SU-DHL-6 (cell line): ENCODE measurements around the gene HPS5.

Experiments used
- H2AFZ ChIP-seq: fragments of 200-600 bp; sonication (generic); 2 replicates; pipeline ENCODE4 v1.6.1; 2014; ENCODE audit warnings: low read depth, mild to moderate bottlenecking, moderate library complexity, mixed read lengths, antibody characterized with exemption, low read length; ENCODE audit not compliant: severe bottlenecking
- H3F3A ChIP-seq: fragments of 200-600 bp; shearing (Covaris generic); 2 replicates; pipeline ENCODE4 v1.6.0; 2016; ENCODE audit warnings: antibody characterized with exemption, mild to moderate bottlenecking; ENCODE audit not compliant: insufficient read depth
- H3K27ac ChIP-seq: fragments of 200-600 bp; sonication (generic); 2 replicates; pipeline ENCODE4 v1.5.1; 2016; ENCODE audit warnings: low read depth, mild to moderate bottlenecking, low read length, moderate library complexity, mixed read lengths
- H3K27me3 ChIP-seq: fragments of 200-600 bp; sonication (generic), shearing (Covaris generic); 2 replicates; pipeline ENCODE4 v1.6.0; 2014; ENCODE audit warnings: mild to moderate bottlenecking, low read length
- H3K36me3 ChIP-seq: fragments of 200-600 bp; sonication (generic); 2 replicates; pipeline ENCODE4 v1.6.1; 2014; ENCODE audit warnings: mild to moderate bottlenecking, low read length, mixed read lengths
- H3K4me2 ChIP-seq: fragments of 300-600, 200-600 bp; shearing (Covaris generic), sonication (generic); 2 replicates; pipeline ENCODE4 v1.6.0; 2014; ENCODE audit warnings: low read length, low read depth, mild to moderate bottlenecking; ENCODE audit not compliant: poor library complexity, severe bottlenecking
- H3K4me3 ChIP-seq: fragments of 200-600 bp; sonication (generic); 2 replicates; pipeline ENCODE4 v1.5.1; 2014; ENCODE audit warnings: antibody characterized with exemption, low read length, mild to moderate bottlenecking, mixed read lengths; ENCODE audit not compliant: insufficient read depth, poor library complexity, severe bottlenecking
- H3K79me2 ChIP-seq: fragments of 200-600 bp; sonication (generic); 2 replicates; pipeline ENCODE4 v1.6.1; 2014; ENCODE audit warnings: mild to moderate bottlenecking, low read length, moderate library complexity; ENCODE audit not compliant: insufficient read depth
- H3K9ac ChIP-seq: fragments of 200-600 bp; sonication (generic); 2 replicates; pipeline ENCODE4 v1.7.0; 2014; ENCODE audit warnings: mild to moderate bottlenecking, low read length
- H3K9me2 ChIP-seq: fragments of 200-600 bp; sonication (generic); replicated peaks from 2 replicates; pipeline ENCODE4 v1.6.1; 2014; ENCODE audit warnings: low read length; ENCODE audit not compliant: insufficient read depth
- H3K9me3 ChIP-seq: fragments of 200-600 bp; sonication (generic); 2 replicates; pipeline ENCODE4 v1.6.1; 2014; ENCODE audit warnings: low read length, mixed read lengths; ENCODE audit not compliant: insufficient read depth
- H4K20me1 ChIP-seq: fragments of 200-600 bp; sonication (generic); 2 replicates; pipeline ENCODE4 v1.6.1; 2014; ENCODE audit warnings: low read depth, mild to moderate bottlenecking, antibody characterized with exemption, low read length, moderate library complexity, mixed read lengths
- EZH2phosphoT487 ChIP-seq: fragments of 200-600 bp; sonication (generic), shearing (Covaris generic); conservative IDR thresholded peaks from 2 replicates; pipeline ENCODE4 v1.6.1; 2018; ENCODE audit warnings: mild to moderate bottlenecking, antibody characterized with exemption, low read length, moderate library complexity, mixed read lengths
- TF ChIP-seq, protein P1 (sequence below): fragments of 200-600 bp; sonication (generic); IDR thresholded peaks from one replicate; pipeline ENCODE4 v1.5.1; 2017; ENCODE audit warnings: antibody characterized with exemption, mild to moderate bottlenecking, low read length, moderate library complexity; ENCODE audit not compliant: insufficient read depth, poor library complexity, severe bottlenecking

HPS5 gene

DNA sequence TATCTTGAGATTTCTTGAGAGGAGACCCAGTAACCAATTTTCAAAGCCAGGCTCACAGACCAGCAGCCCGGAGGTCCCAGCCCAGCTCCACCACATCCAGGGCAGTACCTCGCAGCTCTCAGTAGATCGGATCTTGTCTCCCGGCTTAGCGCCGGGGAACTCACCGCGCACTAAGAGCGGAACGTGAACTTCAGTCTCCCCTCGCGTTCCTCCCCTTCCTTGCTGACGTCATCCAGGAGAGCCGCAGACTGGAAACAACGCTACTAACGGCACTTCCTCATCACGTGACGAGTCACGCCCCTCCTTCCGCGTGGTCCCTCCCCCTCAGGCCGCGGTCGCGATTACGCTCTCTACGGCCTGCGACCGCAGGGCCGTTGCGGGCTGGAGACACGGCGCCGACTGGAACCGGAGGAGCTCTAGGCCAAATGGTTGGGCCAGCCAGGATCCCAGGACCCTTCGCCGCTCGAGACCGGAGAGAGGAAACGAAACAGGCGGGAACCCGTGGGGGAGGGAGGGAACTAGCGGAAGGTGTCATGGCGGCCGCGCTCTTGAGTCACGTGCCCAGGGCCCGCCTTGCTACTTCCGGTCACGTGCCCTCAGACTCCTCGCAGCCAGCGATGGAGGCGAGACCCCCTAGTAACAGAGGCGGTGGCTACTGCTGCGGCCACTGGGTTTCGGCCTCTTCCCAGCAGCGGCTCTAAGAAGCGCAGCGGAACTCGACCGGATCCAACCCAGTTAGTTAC is at the start of gene HPS5, which contains the start of gene GTF2H1:
TSS of gene HPS5 (minus strand) at position 172 of the 743 bp plus-strand sequence. CDS start 4,282 bp downstream, outside the sequence.
TSS of gene GTF2H1 (plus strand) at position 599 of the 743 bp plus-strand sequence. CDS start 10,508 bp downstream, outside the sequence.
- H3K9ac ChIP-seq, result peak within 1 kb of the TSS; percentile 79
- H4K20me1 ChIP-seq, result no peaks in the 10 kb centered on the region
- H3K4me3 ChIP-seq, result peak within 1 kb of the TSS; percentile 90
- peak within 1 kb of the TSS; percentile 87 for H3K27ac ChIP-seq
- peaks cover 17% of the 10 kb centered on the region for H3K36me3 ChIP-seq
- H3K9me2 ChIP-seq, result no peaks in the 10 kb centered on the region
- peak within 1 kb of the TSS; percentile 96 for H3K4me2 ChIP-seq
- H3K9me3 ChIP-seq, result no peaks in the 10 kb centered on the region
- H2AFZ ChIP-seq, result peak within 1 kb of the TSS; percentile 85
- TF ChIP-seq, protein P1, sequence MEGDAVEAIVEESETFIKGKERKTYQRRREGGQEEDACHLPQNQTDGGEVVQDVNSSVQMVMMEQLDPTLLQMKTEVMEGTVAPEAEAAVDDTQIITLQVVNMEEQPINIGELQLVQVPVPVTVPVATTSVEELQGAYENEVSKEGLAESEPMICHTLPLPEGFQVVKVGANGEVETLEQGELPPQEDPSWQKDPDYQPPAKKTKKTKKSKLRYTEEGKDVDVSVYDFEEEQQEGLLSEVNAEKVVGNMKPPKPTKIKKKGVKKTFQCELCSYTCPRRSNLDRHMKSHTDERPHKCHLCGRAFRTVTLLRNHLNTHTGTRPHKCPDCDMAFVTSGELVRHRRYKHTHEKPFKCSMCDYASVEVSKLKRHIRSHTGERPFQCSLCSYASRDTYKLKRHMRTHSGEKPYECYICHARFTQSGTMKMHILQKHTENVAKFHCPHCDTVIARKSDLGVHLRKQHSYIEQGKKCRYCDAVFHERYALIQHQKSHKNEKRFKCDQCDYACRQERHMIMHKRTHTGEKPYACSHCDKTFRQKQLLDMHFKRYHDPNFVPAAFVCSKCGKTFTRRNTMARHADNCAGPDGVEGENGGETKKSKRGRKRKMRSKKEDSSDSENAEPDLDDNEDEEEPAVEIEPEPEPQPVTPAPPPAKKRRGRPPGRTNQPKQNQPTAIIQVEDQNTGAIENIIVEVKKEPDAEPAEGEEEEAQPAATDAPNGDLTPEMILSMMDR, result no peak
- TF ChIP-seq EZH2phosphoT487, result no peak
- peaks cover 91% of the 10 kb centered on the region for H3K79me2 ChIP-seq
- H3F3A ChIP-seq, result 0 out of 2 replicates have a peak, but pooled peaks cover 11% of the 10 kb centered on the region
- no peaks in the 10 kb centered on the region for H3K27me3 ChIP-seq

GRCh38 chr11:18371279-18371678 is 49.3 kb upstream of the HPS5 start:
- no peaks in the 10 kb centered on the region for H4K20me1 ChIP-seq

GRCh38 chr11:18369398-18369797 is 47.5 kb upstream of the HPS5 start:
- TF ChIP-seq EZH2phosphoT487, result no peak
- TF ChIP-seq, protein P1, result no peak
- peaks cover 18% of the 10 kb centered on the region for H3K36me3 ChIP-seq

More at GRCh38 chr11:18371279-18371678, 49.3 kb upstream of the HPS5 start:
- Histone ChIP-seq H3K4me2 (no peak overlapping the region), H3K9me3 (no peaks in the 10 kb centered on the region), H3K36me3 (peaks cover 6% of the 10 kb centered on the region; the same call in 1 of the 2 replicates), H3K9ac (no peak overlapping the region), H3K79me2 (no peaks in the 10 kb centered on the region), H3K4me3 (no peak overlapping the region), H3K27me3 (no peaks in the 10 kb centered on the region), H3K27ac (no peak overlapping the region), H3K9me2 (no peaks in the 10 kb centered on the region), H2AFZ (no peak overlapping the region), H3F3A (0 out of 2 replicates have a peak, but pooled peaks cover 3% of the 10 kb centered on the region)
- TF ChIP-seq EZH2phosphoT487, result no peak
- TF ChIP-seq, protein P1, result no peak

More at GRCh38 chr11:18369398-18369797, 47.5 kb upstream of the HPS5 start:
- Histone ChIP-seq H3K4me3 (no peak overlapping the region), H4K20me1 (no peaks in the 10 kb centered on the region), H3K27me3 (no peaks in the 10 kb centered on the region), H2AFZ (no peak overlapping the region), H3K9ac (no peak overlapping the region), H3F3A (0 out of 2 replicates have a peak, but pooled peaks cover 3% of the 10 kb centered on the region), H3K27ac (no peak overlapping the region), H3K4me2 (no peak overlapping the region), H3K9me2 (no peaks in the 10 kb centered on the region), H3K9me3 (no peaks in the 10 kb centered on the region), H3K79me2 (no peaks in the 10 kb centered on the region)
